Activated T-cell treated with anti-CD3 and anti-CD28 coated beads, Interleukin-2, amount 50 U/mL, for 48 hours (primary cell): ENCODE results near the gene CBLC.
"Not testable (repeated sequence)": the region's sequence is repeated elsewhere in the genome, so short reads cannot be mapped to it uniquely, and the experiment has no call there.

ENCODE experiments used
- DNase-seq, 2 experiments: peaks; one replicate each; pipeline ENCODE4 v3.0.0-alpha.2; 2020

CBLC gene

GRCh38 chr19:44765949-44766335, 11.7 kb upstream of the CBLC start:
- DNase-seq: no peak

DNA sequence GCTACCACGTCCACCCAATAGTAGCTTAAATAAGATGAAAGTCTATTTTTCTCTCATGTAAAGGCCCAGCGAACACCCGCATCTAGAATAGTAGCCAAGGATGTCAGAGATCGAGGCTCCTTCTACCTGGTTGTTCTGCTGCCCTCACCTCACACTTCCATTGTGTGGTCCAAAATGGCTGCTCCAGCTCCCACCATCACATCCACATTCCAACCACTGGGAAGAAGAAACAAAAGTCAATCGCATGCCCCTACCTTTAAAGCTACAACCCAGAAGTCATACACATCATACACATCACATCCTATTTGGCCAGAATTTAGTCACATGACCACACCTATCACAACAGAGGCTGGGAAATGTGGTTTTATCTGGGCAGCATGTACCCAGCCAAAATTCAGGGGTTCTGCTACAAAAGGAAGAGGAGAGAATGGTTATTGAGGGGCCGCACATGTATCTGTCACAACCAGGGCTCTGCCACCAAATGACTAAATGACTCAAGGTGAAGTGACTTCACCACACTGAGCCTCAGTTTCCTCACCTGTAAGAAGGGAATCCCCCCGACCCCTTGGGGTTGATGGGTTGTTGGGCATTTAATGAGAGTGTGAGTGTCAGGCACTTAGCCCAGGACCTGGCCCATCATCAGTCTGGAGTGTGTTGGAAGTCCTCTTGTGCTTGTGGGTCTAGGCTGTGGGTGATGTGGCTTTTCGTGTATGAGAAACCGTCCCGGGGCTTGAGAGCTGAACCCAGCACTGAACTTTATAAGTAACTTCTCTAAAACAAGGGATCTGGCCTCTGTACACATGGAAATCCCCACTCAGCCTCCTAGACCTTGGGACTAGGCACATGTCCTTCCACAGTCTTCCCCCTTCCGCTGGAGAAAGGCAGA, 10.2 kb upstream of the CBLC start:
- no peak for DNase-seq

- peak; percentile 100 for DNase-seq
Observed at GRCh38 chr19:44770550-44771257, 7.0 kb upstream of the CBLC start.

GRCh38 chr19:44772144-44772543, 5.5 kb upstream of the CBLC start:
- DNase-seq: not testable (repeated sequence)

DNA sequence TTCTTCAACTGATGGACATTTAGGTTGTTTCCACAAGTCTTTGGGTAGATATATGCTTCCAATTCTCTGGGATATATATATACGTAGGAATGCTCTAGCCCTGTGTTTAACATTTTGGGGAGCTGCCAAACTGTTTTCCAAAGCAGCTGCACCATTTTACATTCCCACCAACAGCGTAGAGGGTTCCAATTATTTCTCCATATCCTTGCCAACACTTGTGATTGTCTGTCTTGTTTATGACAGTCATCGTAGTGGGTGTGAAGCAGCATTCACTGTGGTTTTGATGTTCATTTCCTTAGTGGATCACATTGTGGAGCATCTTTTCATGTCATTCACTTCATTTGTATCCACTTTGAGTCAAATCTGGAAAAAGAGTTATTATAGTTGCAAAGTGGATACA, 4.7 kb upstream of the CBLC start:
- no peak for DNase-seq

DNA sequence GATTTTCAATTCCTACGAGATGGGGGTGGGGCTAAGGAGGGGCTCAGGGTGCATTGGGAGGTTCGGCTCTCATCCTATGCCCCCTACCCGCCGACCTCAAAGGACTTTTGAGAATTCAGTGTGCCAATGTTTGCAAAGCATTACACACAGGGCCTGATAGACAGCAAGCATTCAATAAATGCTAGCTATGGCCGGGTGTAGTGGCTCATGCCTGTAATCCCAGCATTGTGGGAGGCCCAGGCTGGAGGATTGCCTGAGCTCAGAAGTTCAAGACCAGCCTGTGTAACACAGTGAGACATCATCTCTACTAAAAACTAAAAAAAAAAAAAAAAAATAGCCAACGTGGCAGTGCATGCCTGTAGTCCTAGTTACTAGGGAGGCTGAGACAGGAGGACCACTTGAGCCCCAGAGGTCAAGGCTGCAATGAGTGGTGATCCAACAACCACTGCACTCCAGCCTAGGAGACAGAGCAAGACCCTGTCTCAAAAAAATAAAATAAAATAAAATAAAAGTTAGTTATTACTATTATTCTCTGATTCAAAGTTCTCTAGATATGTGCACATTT, 1.9 kb upstream of the CBLC start:
- no peak for DNase-seq

- DNase-seq: no peak
Observed at GRCh38 chr19:44776402-44777096, 1.1 kb upstream of the CBLC start.

GRCh38 chr19:44779150-44779549, 1.5 kb downstream of the CBLC start:
- no peak for DNase-seq

DNA sequence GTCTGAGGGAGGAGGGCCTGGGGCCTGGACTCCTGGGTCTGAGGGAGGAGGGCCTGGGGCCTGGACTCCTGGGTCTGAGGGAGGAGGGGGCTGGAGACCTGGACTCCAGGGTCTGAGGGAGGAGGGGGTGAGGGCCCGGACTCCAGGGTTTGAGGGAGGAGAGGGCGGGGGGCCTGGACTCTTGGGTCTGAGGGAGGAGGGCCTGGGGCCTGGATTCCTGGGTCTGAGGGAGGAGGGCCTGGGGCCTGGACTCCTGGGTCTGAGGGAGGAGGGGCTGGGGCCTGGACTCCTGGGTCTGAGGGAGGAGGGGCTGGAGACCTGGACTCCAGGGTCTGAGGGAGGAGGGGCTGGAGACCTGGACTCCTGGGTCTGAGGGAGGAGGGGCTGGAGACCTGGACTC, 4.0 kb downstream of the CBLC start:
- not testable (repeated sequence) for DNase-seq

GRCh38 chr19:44782729-44783128, 5.0 kb downstream of the CBLC start:
- no peak for DNase-seq

DNA sequence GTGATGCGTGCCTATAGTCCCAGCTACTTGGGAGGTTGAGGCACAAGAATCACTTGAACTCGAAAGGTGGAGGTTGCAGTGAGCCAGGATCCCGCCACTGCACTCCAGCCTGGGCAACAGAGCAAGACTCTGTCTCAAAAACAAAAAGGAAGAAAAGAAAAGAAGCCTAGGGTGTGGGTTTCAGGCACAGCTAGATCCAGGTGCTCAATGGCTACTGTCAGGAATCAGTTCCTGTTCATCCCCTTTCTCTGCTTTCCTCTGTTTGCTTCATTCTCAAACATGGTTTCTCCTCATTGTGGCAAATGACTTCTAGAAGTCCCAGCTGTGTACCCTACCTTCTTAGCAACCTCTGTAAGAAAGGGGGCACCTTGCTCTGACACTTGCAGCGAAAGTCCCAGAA, 5.9 kb downstream of the CBLC start:
- no peak for DNase-seq

DNA sequence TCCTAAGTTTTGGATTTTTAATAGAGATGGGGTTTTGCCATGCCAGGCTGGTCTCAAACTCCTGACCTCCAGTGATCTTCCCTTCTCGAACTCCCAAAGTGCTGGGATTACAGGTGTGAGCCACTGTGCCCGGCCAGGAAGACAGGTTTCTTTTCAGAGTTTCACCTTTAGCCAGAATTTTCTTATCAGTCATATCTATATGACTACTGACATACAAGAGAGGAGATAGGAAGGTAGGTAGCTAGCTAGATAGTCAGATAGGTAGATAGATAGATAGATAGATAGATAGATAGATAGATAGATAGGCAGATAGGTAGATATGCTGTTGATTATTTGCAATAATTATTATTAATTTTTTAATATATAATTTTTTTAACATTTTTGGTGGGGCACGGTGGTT, 7.6 kb downstream of the CBLC start:
- DNase-seq: no peak

GRCh38 chr19:44785993-44786392, 8.3 kb downstream of the CBLC start:
- DNase-seq: no peak

DNA sequence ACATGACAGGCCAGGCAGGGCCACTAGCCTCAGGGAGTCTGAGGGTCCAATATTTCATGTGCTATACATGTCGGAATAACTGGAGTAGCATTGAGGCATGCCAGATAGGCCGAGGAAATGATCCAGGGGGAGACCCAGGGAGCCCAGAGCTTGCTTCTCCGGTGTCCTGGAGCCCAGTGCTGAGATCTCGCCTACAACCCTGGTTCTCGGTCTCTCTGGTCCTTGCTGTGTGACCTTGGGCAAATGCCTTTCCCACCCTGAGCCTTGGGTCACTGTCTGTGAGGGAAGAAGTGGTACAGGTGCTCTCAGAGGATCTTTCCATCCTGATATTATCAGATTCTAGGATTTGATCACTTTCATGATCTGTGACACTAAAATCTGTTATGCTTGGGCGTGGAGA, 11.3 kb downstream of the CBLC start:
- no peak for DNase-seq

GRCh38 chr19:44789943-44790483, 12.3 kb downstream of the CBLC start:
- DNase-seq: no peak

- no peak for DNase-seq
Observed at GRCh38 chr19:44792281-44792680, 14.6 kb downstream of the CBLC start.

DNA sequence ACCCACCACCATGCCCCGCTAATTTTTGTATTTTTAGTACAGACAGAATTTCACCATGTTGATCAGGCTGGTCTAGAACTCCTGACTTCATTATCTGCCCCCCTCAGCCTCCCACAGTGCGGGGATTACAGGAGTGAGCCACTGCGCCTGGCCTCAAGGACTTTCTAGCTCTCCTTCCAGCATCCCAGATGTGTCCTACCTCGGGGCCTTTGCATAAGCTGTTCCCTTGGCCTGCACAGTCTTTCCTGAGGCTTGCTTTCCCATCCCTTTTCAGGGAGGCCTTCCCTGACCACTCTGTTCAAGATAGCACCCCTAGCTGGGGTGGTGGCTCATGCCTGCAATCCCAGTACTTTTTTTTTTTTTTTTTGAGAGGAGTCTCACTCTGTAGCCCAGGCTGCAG, 16.9 kb downstream of the CBLC start:
- no peak for DNase-seq

GRCh38 chr19:44795398-44795987, 17.8 kb downstream of the CBLC start:
- no peak for DNase-seq

- no peak for DNase-seq
Observed at GRCh38 chr19:44796701-44797115, 19.0 kb downstream of the CBLC start.

- no peak for DNase-seq
Observed at GRCh38 chr19:44799627-44800346, 22.1 kb downstream of the CBLC start.

DNA sequence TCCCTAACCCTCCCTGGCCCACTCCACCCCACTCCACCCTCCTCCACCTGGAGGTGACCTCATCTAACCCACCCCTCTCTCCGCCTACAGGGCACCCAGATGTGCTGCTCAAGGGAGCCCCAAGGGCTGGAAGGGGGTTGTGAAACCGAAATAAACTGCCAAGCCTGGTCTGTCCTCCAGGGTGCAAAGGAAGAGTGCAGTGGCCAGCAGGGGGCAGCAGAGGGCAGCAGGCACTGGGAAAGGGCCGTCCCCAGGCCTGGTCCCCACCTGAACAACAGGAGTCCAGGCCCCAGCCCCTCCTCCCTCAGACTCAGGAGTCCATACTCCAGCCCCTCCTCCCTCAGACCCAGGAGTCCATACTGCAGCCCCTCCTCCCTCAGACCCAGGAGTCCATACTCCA, 22.8 kb downstream of the CBLC start:
- peak; percentile 89 to 90 for DNase-seq
